Measurements from ENCODE around the gene GABRQ.
"Not testable (repeated sequence)": the region's sequence is repeated elsewhere in the genome, so short reads cannot be mapped to it uniquely, and the experiment has no call there.

The GABRQ gene

DNA sequence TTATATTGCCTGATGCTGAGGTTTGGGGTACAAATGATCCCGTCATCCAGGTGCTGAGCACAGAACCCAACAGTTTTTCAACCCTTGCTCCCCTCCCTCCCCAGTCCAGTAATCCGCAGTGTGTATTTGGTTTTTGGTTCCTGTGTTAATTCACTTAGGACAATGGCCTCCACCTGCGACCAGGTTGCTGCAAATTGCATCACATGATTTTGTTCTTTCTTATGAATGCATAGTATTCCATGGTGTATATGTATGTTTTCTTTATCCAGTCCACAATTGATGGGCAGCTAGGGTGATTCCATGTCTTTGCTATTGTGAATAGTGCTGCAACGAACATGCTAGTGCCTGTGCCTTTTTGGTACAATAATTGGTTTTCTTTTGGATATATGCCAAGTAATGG, 25.4 kb downstream of the GABRQ start:
- DNase-seq, result no peak

GRCh38 chrX:152674135-152674534, 36.4 kb downstream of the GABRQ start:
- DNase-seq, result no peak

DNA sequence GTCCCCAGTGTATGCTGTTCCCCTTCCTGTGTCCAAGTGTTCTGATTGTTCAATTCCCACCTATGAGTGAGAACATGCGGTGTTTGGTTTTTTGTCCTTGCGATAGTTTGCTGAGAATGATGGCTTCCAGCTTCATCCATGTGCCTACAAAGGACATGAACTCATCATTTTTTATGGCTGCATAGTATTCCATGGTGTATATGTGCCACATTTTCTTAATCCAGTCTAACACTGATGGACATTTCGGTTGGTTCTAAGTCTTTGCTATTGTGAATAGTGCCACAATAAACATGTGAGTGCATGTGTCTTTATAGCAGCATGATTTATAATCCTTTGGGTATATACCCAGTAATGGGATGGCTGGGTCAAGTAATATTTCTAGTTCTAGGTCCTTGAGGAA, 37.0 kb downstream of the GABRQ start:
- DNase-seq, result not testable (repeated sequence)

- DNase-seq, result not testable (repeated sequence)
Measured at GRCh38 chrX:152681012-152681411, 43.3 kb downstream of the GABRQ start.

GRCh38 chrX:152697952-152698931, 60.5 kb downstream of the GABRQ start, which contains the start of gene MAGEA3:
TSS of gene MAGEA3 (plus strand) at chrX:152698794. CDS start at chrX:152700833, 2,039 bp downstream.
- not testable (repeated sequence) for DNase-seq

- not testable (repeated sequence) for DNase-seq
Measured at GRCh38 chrX:152700390-152700789, 62.7 kb downstream of the GABRQ start.

GRCh38 chrX:152706500-152706899, 68.8 kb downstream of the GABRQ start:
- DNase-seq, result not testable (repeated sequence)

All from stimulated activated CD4-positive, alpha-beta T cell treated with anti-CD3 and anti-CD28 coated beads, Interleukin-4, amount 100 ng/mL, for 24 hours (primary cell).